ENCODE measurements around the gene SYNPO2L.

Gene SYNPO2L

DNA sequence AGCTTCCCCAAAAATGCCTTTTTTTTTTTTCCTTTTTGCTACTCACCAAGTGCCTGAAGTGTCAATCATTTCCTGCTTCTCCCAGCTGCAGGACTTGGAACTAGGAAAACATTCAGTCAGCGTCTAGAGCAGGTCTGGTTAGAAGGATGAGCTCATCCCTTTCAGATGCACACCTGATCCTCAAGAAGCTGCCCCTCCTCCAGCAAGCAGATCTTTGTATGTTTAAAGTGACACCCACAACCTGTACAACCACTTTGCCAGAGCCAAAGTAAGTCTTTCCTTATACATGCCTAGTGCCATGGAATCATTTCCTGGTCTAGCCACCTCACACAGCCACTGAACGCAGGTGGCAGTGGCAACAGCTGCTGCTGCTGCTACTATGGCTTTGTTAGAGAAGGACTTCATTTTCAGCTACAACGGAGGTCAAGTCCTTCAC, 54.3 kb downstream of the SYNPO2L start:
- Histone ChIP-seq H3K4me3 (ENCODE audit: low read depth, low read length) (no peak overlapping the region), H3K27ac (ENCODE audit: low read depth, low read length) (peak overlapping the region; percentile 49; the same call in 1 of the 2 replicates), H3K4me1 (ENCODE audit: control insufficient read depth, insufficient read depth, low read length) (peaks cover 9% of the 10 kb centered on the region), H3K36me3 (ENCODE audit: control insufficient read depth, insufficient read depth, low read length) (no peaks in the 10 kb centered on the region), H3K9me3 (ENCODE audit: control insufficient read depth, insufficient read depth, low read depth, low read length) (no peaks in the 10 kb centered on the region), H3K27me3 (ENCODE audit: control insufficient read depth, insufficient read depth, low read length) (no peaks in the 10 kb centered on the region), H3K9ac (ENCODE audit: low read length) (peak overlapping the region; percentile 17)

- Histone ChIP-seq H3K27me3 (ENCODE audit: control insufficient read depth, insufficient read depth, low read length) (no peaks in the 10 kb centered on the region), H3K9ac (ENCODE audit: low read length) (no peak overlapping the region), H3K27ac (ENCODE audit: low read depth, low read length) (no peak overlapping the region), H3K4me3 (ENCODE audit: low read depth, low read length) (no peak overlapping the region), H3K9me3 (ENCODE audit: control insufficient read depth, insufficient read depth, low read depth, low read length) (no peaks in the 10 kb centered on the region), H3K4me1 (ENCODE audit: control insufficient read depth, insufficient read depth, low read length) (peaks cover 19% of the 10 kb centered on the region), H3K36me3 (ENCODE audit: control insufficient read depth, insufficient read depth, low read length) (no peaks in the 10 kb centered on the region)
These were observed 58.5 kb downstream of the SYNPO2L start for GRCh38 chr10:73597346-73597745.
